Hepatic stellate cell (primary cell): ENCODE measurements around the gene GJB2.

ENCODE experiments used
- DNase-seq: peaks from one replicate; pipeline ENCODE4 v3.0.0; 2011; ENCODE audit warnings: low spot score

GJB2 gene

GRCh38 chr13:20192836-20193161 lies at the start of gene GJB2:
Gene GJB2, minus strand, starts transcription at chr13:20192938. Its CDS starts 3,357 bp downstream, at chr13:20189581.
- no peak for DNase-seq

GRCh38 chr13:20241593-20241992 lies 48.9 kb upstream of the GJB2 start:
- DNase-seq, result no peak

GRCh38 chr13:20239748-20240147 lies 47.0 kb upstream of the GJB2 start:
- DNase-seq, result no peak

GRCh38 chr13:20232556-20233277 lies 40.0 kb upstream of the GJB2 start:
- DNase-seq, result no peak

- DNase-seq, result no peak
Observed at GRCh38 chr13:20231839-20232555, 39.3 kb upstream of the GJB2 start, which contains the start of gene GJB6. Gene GJB6, minus strand, starts transcription at chr13:20232319. Its CDS starts 8,839 bp downstream, at chr13:20223480.

GRCh38 chr13:20230913-20231838 lies 38.4 kb upstream of the GJB2 start:
- no peak for DNase-seq

- DNase-seq, result no peak
Observed at GRCh38 chr13:20227730-20228129, 35.0 kb upstream of the GJB2 start.

- DNase-seq, result no peak
Observed at GRCh38 chr13:20227288-20227687, 34.5 kb upstream of the GJB2 start.

- no peak for DNase-seq
Observed at GRCh38 chr13:20222553-20222952, 29.8 kb upstream of the GJB2 start.

- no peak for DNase-seq
Observed at GRCh38 chr13:20221772-20222171, 29.0 kb upstream of the GJB2 start.

GRCh38 chr13:20219577-20219976 lies 26.8 kb upstream of the GJB2 start:
- no peak for DNase-seq

- DNase-seq, result no peak
Observed at GRCh38 chr13:20217168-20217567, 24.4 kb upstream of the GJB2 start.

GRCh38 chr13:20209948-20210347 lies 17.2 kb upstream of the GJB2 start:
- no peak for DNase-seq

- DNase-seq, result no peak
Observed at GRCh38 chr13:20206698-20207235, 14.0 kb upstream of the GJB2 start.

- no peak for DNase-seq
Observed at GRCh38 chr13:20206065-20206697, 13.4 kb upstream of the GJB2 start.

GRCh38 chr13:20198781-20199180 lies 6.0 kb upstream of the GJB2 start:
- no peak for DNase-seq

GRCh38 chr13:20197361-20197834 lies 4.7 kb upstream of the GJB2 start:
- peak; percentile 38 for DNase-seq

- no peak for DNase-seq
Observed at GRCh38 chr13:20195801-20196200, 3.1 kb upstream of the GJB2 start.

- no peak for DNase-seq
Observed at GRCh38 chr13:20193907-20194631, 1.3 kb upstream of the GJB2 start.

GRCh38 chr13:20193162-20193906 lies 596 bp upstream of the GJB2 start:
- DNase-seq, result no peak
